ENCODE data around the gene PRR12. TPM values are rescaled to one million over a fixed set of nuclear protein-coding genes. Genes with fewer than 3 reads are reported as not detected.
A peak's percentile ranks its signal among the peaks of the same experiment; 100 is the strongest.

The PRR12 gene
- total and polyA plus RNA-seq, 8 donors, result 21.4 to 33.7 (median 26.6) TPM

DNA sequence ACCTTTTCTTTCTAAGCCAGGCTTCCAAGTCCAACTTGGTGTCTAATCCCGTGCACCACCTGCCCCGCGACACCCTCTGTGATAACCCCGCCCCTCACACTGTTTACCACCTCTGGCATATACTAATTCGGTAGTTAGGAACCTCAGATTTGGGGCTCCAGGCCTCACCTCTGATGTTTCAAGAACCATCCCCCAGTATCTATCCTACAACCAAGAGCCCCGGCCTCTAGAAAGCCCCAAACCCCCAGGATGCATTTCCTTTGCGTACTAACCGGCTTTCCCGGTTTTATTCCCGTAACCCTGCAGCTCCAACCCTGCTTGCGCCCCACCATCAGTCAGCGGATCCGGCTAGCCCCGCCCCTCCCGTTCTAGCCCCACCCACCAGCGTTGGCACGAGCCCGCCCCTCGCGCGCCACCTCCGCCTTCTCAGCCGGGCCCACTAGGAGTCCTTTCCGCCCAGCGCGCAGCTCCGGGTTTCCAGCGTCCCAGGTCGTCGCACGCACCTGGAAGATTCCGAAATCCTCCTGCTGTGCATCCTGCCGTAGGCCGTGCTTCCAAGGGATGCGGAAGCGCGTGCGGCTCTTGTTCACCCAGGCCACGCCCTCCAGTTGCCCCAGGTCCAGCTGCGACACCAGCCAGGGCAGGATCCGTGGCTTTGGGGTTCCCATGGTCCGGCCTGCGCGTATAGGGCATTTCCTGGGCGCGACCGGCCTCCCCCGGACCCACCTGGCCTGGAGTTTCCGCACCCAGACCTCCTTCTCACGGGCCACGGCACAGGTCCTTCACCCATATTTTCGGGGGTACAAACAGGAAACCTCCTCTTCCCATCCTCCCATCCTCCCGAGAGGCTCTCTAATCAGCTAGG is 73.4 kb downstream of the PRR12 start:
- intact Hi-C loops (cut with DNase I), result no loop called here
- Histone ChIP-seq H3K27ac (peak overlapping the region; percentile 86 to 92), H3K36me3 (peaks cover 0 to 40% of the 10 kb centered on the region in 2 donors), H3K4me3 (peak overlapping the region; percentile 68 to 93), H3K27me3 (no peaks in the 10 kb centered on the region), H3K4me1 (peaks cover 10 to 32% of the 10 kb centered on the region in 2 donors), H3K9me3 (no peaks in the 10 kb centered on the region)
- DNase-seq, result peak; percentile 70 to 98 (median 89)
- ATAC-seq, result peak; percentile 89
- peak; percentile 18 to 47 for TF ChIP-seq CTCF (IDR thresholded peaks at IDR 0.05)

DNA sequence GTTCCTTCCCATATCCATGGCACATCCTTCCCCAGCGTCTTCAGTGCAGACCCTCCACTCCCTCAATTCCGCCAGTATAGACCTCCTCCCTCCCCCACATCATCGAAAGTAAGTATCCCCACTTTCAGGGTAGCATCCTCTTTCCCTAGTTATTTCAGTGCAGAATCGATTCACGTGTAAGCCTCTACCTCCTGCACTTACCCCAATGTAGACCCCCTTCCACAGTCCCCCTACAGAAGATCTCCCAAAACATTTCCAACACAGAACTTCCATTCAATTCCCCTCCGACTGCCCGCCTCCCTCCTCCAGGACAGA is 74.0 kb downstream of the PRR12 start:
- no peak for TF ChIP-seq CTCF (IDR thresholded peaks at IDR 0.05)
- H3K4me1 ChIP-seq, result peaks cover 10 to 32% of the 10 kb centered on the region in 2 donors
- peaks cover 0 to 34% of the 10 kb centered on the region in 2 donors for H3K36me3 ChIP-seq
- peak overlapping the region; percentile 68 to 93 for H3K4me3 ChIP-seq
- ATAC-seq (peak; percentile 2), DNase-seq (no peak)
- intact Hi-C loops (cut with DNase I), result no loop called here
- H3K27me3 ChIP-seq, result no peaks in the 10 kb centered on the region
- H3K9me3 ChIP-seq, result no peaks in the 10 kb centered on the region
- H3K27ac ChIP-seq, result peak overlapping the region; percentile 86 to 92

GRCh38 chr19:49665351-49666119 is 74.6 kb downstream of the PRR12 start, which contains the start of the genes BCL2L12 and IRF3:
TSS of gene BCL2L12 (plus strand) at chr19:49665933. CDS start at chr19:49666693, 760 bp downstream.
TSS of gene IRF3 (minus strand) at chr19:49665857. CDS start at chr19:49664838, 1,019 bp downstream.
- Histone ChIP-seq H3K4me3 (peak within 1 kb of the TSS; percentile 68 to 93), H3K9me3 (no peaks in the 10 kb centered on the region), H3K4me1 (peaks cover 10 to 32% of the 10 kb centered on the region in 2 donors), H3K27me3 (no peaks in the 10 kb centered on the region), H3K36me3 (peaks cover 0 to 33% of the 10 kb centered on the region in 2 donors), H3K27ac (peak within 1 kb of the TSS; percentile 86 to 92)
- DNase-seq (peak; percentile 96 to 99 (median 98)), ATAC-seq (peak; percentile 91)
- no peak for TF ChIP-seq CTCF (IDR thresholded peaks at IDR 0.05)
- intact Hi-C loops (cut with DNase I), result no loop called here

GRCh38 chr19:49666120-49666444 is 75.1 kb downstream of the PRR12 start:
- DNase-seq (no peak), ATAC-seq (no peak)
- Histone ChIP-seq H3K9me3 (no peaks in the 10 kb centered on the region), H3K4me1 (peaks cover 10 to 32% of the 10 kb centered on the region in 2 donors), H3K4me3 (peak overlapping the region; percentile 68 to 93), H3K27ac (peak overlapping the region; percentile 86 to 92), H3K27me3 (no peaks in the 10 kb centered on the region), H3K36me3 (peaks cover 0 to 33% of the 10 kb centered on the region in 2 donors)
- intact Hi-C loops (cut with DNase I), result no loop called here
- no peak for TF ChIP-seq CTCF (IDR thresholded peaks at IDR 0.05)

GRCh38 chr19:49667473-49667872 is 76.5 kb downstream of the PRR12 start:
- H3K36me3 ChIP-seq, result peaks cover 0 to 19% of the 10 kb centered on the region in 2 donors
- no peaks in the 10 kb centered on the region for H3K9me3 ChIP-seq
- no peak for TF ChIP-seq CTCF (IDR thresholded peaks at IDR 0.05)
- no peaks in the 10 kb centered on the region for H3K27me3 ChIP-seq
- intact Hi-C loops (cut with DNase I), result no loop called here
- no peak overlapping the region for H3K27ac ChIP-seq
- H3K4me3 ChIP-seq, result no peak overlapping the region
- H3K4me1 ChIP-seq, result peaks cover 10 to 40% of the 10 kb centered on the region in 2 donors
- ATAC-seq (no peak), DNase-seq (no peak)

Data from left lung (tissue), 10 donors.